ENCODE results near the gene ARVCF.

Gene ARVCF

DNA sequence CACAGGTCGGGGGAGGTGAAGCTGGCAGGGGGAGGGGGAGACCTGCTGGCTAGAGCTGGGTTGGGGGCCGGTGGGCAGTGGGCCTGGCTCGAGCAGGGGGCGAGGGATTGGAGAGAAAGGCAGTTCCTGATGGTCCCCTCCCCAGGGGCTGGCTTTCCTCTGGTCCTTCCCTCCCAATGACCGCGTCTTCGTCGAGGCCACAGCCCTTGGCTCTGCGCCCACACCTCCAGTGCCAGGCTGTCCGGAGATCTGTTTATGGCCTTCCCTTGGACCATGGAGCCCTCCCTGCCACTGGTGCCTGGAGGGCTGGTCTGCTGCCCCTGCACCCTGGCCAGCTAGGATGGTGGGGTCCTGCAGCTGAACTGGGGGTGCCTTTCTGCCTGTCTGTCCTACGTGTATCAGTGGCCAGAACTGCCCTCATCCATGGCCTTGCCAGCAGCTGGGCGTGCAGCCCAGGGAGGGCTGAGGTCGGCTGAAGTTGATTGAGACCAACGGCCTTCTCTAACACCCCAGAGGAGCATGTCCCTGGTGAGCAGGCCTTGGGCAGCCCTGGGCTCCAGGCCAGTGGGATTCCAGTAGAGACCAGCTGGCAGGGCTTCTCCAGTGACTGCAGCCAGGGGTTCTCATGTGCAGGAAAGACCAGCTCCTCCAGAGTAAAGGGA lies 16.6 kb upstream of the ARVCF start:
- H3K4me1 ChIP-seq (ENCODE audit: insufficient read depth, low read length, severe bottlenecking), result peaks cover 30% of the 10 kb centered on the region
- H3K79me2 ChIP-seq (ENCODE audit: insufficient read depth, low read length), result no peaks in the 10 kb centered on the region
- H3K27me3 ChIP-seq (ENCODE audit: insufficient read depth, low read length), result no peaks in the 10 kb centered on the region
- peak overlapping the region; percentile 73 for H3K27ac ChIP-seq (ENCODE audit: low read depth, low read length, poor library complexity, severe bottlenecking)
- no peak overlapping the region for H3K9ac ChIP-seq (ENCODE audit: low read length)
- no peaks in the 10 kb centered on the region for H3F3A ChIP-seq (ENCODE audit: insufficient read depth, low read length)
- no peaks in the 10 kb centered on the region for H3K9me2 ChIP-seq (ENCODE audit: low read depth, low read length)
- no peaks in the 10 kb centered on the region for H4K20me1 ChIP-seq (ENCODE audit: insufficient read depth, low read length)
- H2AFZ ChIP-seq (ENCODE audit: low read length), result no peak overlapping the region
- peaks cover 8% of the 10 kb centered on the region for H3K36me3 ChIP-seq (ENCODE audit: insufficient read depth, low read length)
- no peak overlapping the region for H3K4me3 ChIP-seq (ENCODE audit: low read depth, low read length, poor library complexity, severe bottlenecking)
- TF ChIP-seq, protein P1, sequence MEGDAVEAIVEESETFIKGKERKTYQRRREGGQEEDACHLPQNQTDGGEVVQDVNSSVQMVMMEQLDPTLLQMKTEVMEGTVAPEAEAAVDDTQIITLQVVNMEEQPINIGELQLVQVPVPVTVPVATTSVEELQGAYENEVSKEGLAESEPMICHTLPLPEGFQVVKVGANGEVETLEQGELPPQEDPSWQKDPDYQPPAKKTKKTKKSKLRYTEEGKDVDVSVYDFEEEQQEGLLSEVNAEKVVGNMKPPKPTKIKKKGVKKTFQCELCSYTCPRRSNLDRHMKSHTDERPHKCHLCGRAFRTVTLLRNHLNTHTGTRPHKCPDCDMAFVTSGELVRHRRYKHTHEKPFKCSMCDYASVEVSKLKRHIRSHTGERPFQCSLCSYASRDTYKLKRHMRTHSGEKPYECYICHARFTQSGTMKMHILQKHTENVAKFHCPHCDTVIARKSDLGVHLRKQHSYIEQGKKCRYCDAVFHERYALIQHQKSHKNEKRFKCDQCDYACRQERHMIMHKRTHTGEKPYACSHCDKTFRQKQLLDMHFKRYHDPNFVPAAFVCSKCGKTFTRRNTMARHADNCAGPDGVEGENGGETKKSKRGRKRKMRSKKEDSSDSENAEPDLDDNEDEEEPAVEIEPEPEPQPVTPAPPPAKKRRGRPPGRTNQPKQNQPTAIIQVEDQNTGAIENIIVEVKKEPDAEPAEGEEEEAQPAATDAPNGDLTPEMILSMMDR (IDR thresholded peaks at IDR 0.05; ENCODE audit: low read length), result no peak
- TF ChIP-seq EZH2 (IDR thresholded peaks at IDR 0.05; ENCODE audit: borderline replicate concordance, low read length), result no peak
- no peak overlapping the region for H3K4me2 ChIP-seq (ENCODE audit: low read length)
- H3K9me3 ChIP-seq (ENCODE audit: low read length), result peaks cover 6% of the 10 kb centered on the region; the same call in 1 of the 2 replicates

DNA sequence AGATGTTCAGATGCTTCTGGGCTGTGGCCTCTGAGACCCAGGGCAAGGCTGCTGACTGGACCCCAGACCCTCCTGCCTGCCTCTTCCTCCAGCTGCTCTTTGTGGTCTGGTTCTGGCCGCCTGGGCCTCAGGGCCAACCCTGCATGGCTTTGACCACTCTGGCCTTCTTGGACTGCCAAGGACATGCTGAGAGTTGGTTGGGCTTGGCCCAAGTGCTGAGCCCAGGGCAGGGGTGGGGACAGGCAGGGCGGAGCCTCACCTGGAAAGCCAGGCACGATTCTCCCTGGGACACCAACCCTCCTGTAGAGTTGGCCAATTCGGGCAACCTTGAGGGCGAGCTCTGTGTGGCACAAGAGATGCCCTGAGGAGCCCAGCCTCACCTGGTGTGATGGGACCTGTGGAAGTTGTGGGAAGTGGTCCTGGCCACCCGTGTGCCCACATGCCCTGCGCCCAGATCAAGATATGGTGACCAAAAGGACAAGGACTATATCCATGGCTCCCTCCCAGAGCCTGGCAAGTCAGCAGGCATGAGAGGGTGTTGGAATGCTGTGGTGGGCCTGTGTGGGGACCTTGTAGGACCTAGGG lies 15.9 kb upstream of the ARVCF start:
- Histone ChIP-seq H2AFZ (ENCODE audit: low read length) (no peak overlapping the region), H3K36me3 (ENCODE audit: insufficient read depth, low read length) (peaks cover 8% of the 10 kb centered on the region), H3K79me2 (ENCODE audit: insufficient read depth, low read length) (no peaks in the 10 kb centered on the region), H3K9me3 (ENCODE audit: low read length) (peaks cover 6% of the 10 kb centered on the region; the same call in 1 of the 2 replicates), H3F3A (ENCODE audit: insufficient read depth, low read length) (no peaks in the 10 kb centered on the region), H3K4me1 (ENCODE audit: insufficient read depth, low read length, severe bottlenecking) (peaks cover 30% of the 10 kb centered on the region), H3K4me3 (ENCODE audit: low read depth, low read length, poor library complexity, severe bottlenecking) (no peak overlapping the region), H3K27ac (ENCODE audit: low read depth, low read length, poor library complexity, severe bottlenecking) (peak overlapping the region; percentile 18), H3K9ac (ENCODE audit: low read length) (no peak overlapping the region), H4K20me1 (ENCODE audit: insufficient read depth, low read length) (no peaks in the 10 kb centered on the region), H3K9me2 (ENCODE audit: low read depth, low read length) (no peaks in the 10 kb centered on the region), H3K27me3 (ENCODE audit: insufficient read depth, low read length) (no peaks in the 10 kb centered on the region), H3K4me2 (ENCODE audit: low read length) (peak overlapping the region; percentile 23; the same call in 1 of the 2 replicates)
- no peak for TF ChIP-seq EZH2 (IDR thresholded peaks at IDR 0.05; ENCODE audit: borderline replicate concordance, low read length)
- TF ChIP-seq, protein P1 (IDR thresholded peaks at IDR 0.05; ENCODE audit: low read length), result no peak

DNA sequence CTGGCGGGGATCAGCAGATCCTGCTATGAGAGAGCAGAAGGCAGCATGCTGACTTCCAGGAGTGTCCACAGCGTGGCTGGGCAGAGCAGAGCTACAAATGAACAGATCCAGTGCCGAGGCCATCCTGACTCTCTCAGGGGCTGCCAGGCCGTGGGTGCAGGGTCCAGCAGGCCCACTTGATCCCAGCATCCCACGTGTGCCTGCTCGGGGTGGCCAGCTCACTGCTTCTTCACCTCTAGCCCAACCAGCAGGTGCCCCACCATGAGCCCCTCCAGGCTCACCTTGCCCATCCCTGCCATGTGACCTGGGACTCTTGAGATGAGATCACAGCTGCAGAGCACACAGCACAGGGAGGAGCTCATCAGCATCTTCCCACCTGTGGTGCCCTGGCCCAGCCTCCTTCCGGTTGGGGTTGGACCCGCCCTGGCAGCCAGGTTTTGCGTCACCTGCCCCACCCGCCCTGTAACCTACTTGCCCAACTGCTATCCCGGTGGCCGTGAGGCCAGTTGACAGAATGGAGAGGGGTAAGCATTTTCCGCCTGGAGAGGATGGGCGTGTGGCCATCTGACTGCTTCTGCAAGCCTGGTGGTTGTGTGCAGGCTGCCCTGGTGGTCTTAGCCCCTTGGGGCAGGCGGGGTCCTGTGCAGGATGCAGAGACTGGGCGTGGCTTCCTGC lies 15.2 kb upstream of the ARVCF start:
- H3K79me2 ChIP-seq (ENCODE audit: insufficient read depth, low read length), result no peaks in the 10 kb centered on the region
- H3K9ac ChIP-seq (ENCODE audit: low read length), result no peak overlapping the region
- H2AFZ ChIP-seq (ENCODE audit: low read length), result no peak overlapping the region
- H3K36me3 ChIP-seq (ENCODE audit: insufficient read depth, low read length), result peaks cover 8% of the 10 kb centered on the region
- no peaks in the 10 kb centered on the region for H4K20me1 ChIP-seq (ENCODE audit: insufficient read depth, low read length)
- TF ChIP-seq, protein P1 (IDR thresholded peaks at IDR 0.05; ENCODE audit: low read length), result no peak
- no peak for TF ChIP-seq EZH2 (IDR thresholded peaks at IDR 0.05; ENCODE audit: borderline replicate concordance, low read length)
- no peaks in the 10 kb centered on the region for H3K27me3 ChIP-seq (ENCODE audit: insufficient read depth, low read length)
- H3K9me2 ChIP-seq (ENCODE audit: low read depth, low read length), result no peaks in the 10 kb centered on the region
- peaks cover 30% of the 10 kb centered on the region for H3K4me1 ChIP-seq (ENCODE audit: insufficient read depth, low read length, severe bottlenecking)
- peaks cover 6% of the 10 kb centered on the region; the same call in 1 of the 2 replicates for H3K9me3 ChIP-seq (ENCODE audit: low read length)
- H3K4me3 ChIP-seq (ENCODE audit: low read depth, low read length, poor library complexity, severe bottlenecking), result no peak overlapping the region
- H3K4me2 ChIP-seq (ENCODE audit: low read length), result peak overlapping the region; percentile 23; the same call in 1 of the 2 replicates
- peak overlapping the region; percentile 23 for H3K27ac ChIP-seq (ENCODE audit: low read depth, low read length, poor library complexity, severe bottlenecking)
- no peaks in the 10 kb centered on the region for H3F3A ChIP-seq (ENCODE audit: insufficient read depth, low read length)

All from OCI-LY1 (cell line).